Right cardiac atrium (tissue), 5 donors: ENCODE data around the gene KCNIP1. TPM values are rescaled to one million over a fixed set of nuclear protein-coding genes. Genes with fewer than 3 reads are reported as not detected.

Experiments
- ATAC-seq, 2 donors: fragments of 200-7000 bp; cut with Tn5 transposase; one replicate each; pipeline versions ENCODE4 v1.8.0 to v1.9.1; 2020; ENCODE audit warnings: moderate library complexity in 2 of 2, mild to moderate bottlenecking in 1 of 2
- DNase-seq, 3 donors: peaks; one replicate each; pipeline ENCODE4 v3.0.0-alpha.2; 2020
- H3K27ac ChIP-seq: one replicate; pipeline ENCODE4 v1.5.1; 2013; ENCODE audit warnings: mild to moderate bottlenecking, low read length, control low read depth, moderate library complexity
- H3K27me3 ChIP-seq: one replicate; pipeline ENCODE4 v1.6.1; 2013; ENCODE audit not compliant: control insufficient read depth, insufficient read depth
- H3K4me1 ChIP-seq: one replicate; pipeline ENCODE4 v1.6.1; 2013; ENCODE audit warnings: low read length; ENCODE audit not compliant: control insufficient read depth, insufficient read depth
- H3K4me3 ChIP-seq: one replicate; pipeline ENCODE4 v1.5.1; 2013; ENCODE audit warnings: low read length, control low read depth
- H3K9me3 ChIP-seq: one replicate; pipeline ENCODE4 v1.6.1; 2013; ENCODE audit warnings: low read length; ENCODE audit not compliant: control insufficient read depth
- WGBS: extraction: QIAGEN DNeasy Blood & Tissue Kit; methylation state at CpG from one replicate; pipeline ENCODE4 v1.1.7; 2013; 5-methylcytosine and 5-hydroxymethylcytosine counted together
- intact Hi-C, 4 donors: fragments of 100-400 bp; cut with DNase I; formaldehyde crosslinking; loops; one replicate each; pipeline versions ENCODE4 v1.11.0 to v1.14.0; 2022 to 2023
- long read RNA-seq, 4 donors: library from polyadenylated mRNA; unstranded; transcript quantifications; one replicate each; pipeline ENCODE4 v2.0.0, GENCODE V29; 2020 to 2021
- polyA plus RNA-seq: library from polyadenylated mRNA; stranded (reverse); fragments of 200-250 nt; gene quantifications from one replicate; pipeline ENCODE4 v1.2.3, GENCODE V29; 2013
- total RNA-seq, 4 donors: library from RNA; stranded (reverse); fragmentation: NEBNext Ultra II Directional; extraction: Animal tissue kit (Norgen Biotek cat#: 25700); gene quantifications; one replicate each; pipeline ENCODE4 v1.2.1, GENCODE V29; 2021
- donor health status: healthy with polysubstance abuse.
- donor health status: DM: no; HTN: yes; CAD: no.
- donor health status: DM: no; HTN: no; CAD: no.
- donor health status: DM: no; HTN: yes; CAD: no; lungs with severe emphysema.
- donor health status: DM: yes; HTN: yes; CAD: no.

Gene KCNIP1
- not detected for total RNA-seq
- polyA plus RNA-seq, result 0.11 TPM
- long read RNA-seq, donor 1, partial matches to known transcripts, result 0 of 1 reads
- long read RNA-seq, donor 1, other reads (novel, unspliced or antisense), result 1 of 1 reads
- long read RNA-seq, donor 2, result 0 reads
- long read RNA-seq, donor 3, result 0 reads
- long read RNA-seq, donor 4, result 0 reads

GRCh38 chr5:170503990-170504596 lies at the start of gene KCNIP1:
KCNIP1 (plus strand) TSS chr5:170504020.
- ATAC-seq, result peak in 1 of 2 donors; percentile 62
- intact Hi-C loops, result no loop called here

DNA sequence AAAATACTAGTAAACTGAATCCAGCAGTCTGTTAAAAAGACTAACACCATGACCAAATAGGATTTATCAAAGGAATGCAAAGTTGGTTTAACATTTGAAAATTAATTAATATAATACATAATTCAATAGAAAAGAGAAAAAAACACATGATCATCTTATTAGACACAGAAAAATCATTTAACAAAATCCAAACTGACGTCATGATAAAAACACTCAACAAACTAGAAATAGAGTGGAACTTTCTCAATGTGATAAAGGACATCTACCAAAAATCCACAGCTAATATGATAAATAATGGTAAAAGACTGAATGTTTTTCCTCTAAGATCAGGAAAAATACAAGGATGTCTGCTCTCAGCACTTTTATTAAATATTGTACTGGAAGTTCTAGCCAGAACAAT lies 40.4 kb upstream of the KCNIP1 start:
- Histone ChIP-seq H3K9me3 (no peaks in the 10 kb centered on the region), H3K4me3 (no peak overlapping the region), H3K27ac (no peak overlapping the region), H3K27me3 (no peaks in the 10 kb centered on the region), H3K4me1 (no peaks in the 10 kb centered on the region)
- ATAC-seq (no peak), DNase-seq (no peak)
- WGBS, result 84% methylated on average over 1 of the region's 1 CpG
- intact Hi-C loops, result no loop called here

More at GRCh38 chr5:170503990-170504596, at the start of gene KCNIP1:
- H3K27me3 ChIP-seq, result no peaks in the 10 kb centered on the region
- no peaks in the 10 kb centered on the region for H3K4me1 ChIP-seq
- peak within 1 kb of the TSS; percentile 20 for H3K4me3 ChIP-seq
- no peaks in the 10 kb centered on the region for H3K9me3 ChIP-seq
- WGBS, result 4% methylated on average over 65 of the region's 65 CpGs
- peak in 2 of 3 donors; percentile 26 to 68 for DNase-seq
- no peak within 1 kb of the TSS for H3K27ac ChIP-seq

GRCh38 chr5:170464280-170465127 lies 39.3 kb upstream of the KCNIP1 start:
- intact Hi-C loops, result no loop called here
- 75% methylated on average over 10 of the region's 10 CpGs for WGBS

DNA sequence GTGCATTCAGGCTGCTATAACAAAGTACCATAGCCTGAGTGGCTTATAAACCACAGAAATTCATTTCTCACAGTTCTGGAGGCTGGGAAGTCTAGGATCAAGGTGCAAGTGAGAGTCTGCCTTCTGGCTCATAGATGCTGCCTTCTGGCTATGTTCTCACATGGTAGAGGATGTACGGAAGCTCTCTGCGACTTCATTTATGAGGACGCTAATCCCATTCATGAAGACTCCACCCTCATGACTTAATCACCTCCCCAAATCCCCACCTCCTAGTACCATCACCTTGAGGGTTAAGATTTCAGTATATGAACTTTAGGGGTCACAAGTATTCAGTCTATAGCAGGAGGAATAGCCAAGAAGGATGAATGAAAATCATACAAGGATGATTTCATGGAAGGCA lies 37.3 kb upstream of the KCNIP1 start:
- intact Hi-C loops, result no loop called here
- H3K9me3 ChIP-seq, result no peaks in the 10 kb centered on the region
- H3K4me1 ChIP-seq, result no peaks in the 10 kb centered on the region
- no peak overlapping the region for H3K4me3 ChIP-seq
- ATAC-seq (no peak), DNase-seq (no peak)
- H3K27ac ChIP-seq, result no peak overlapping the region
- H3K27me3 ChIP-seq, result no peaks in the 10 kb centered on the region
- WGBS, result 88% methylated on average over 3 of the region's 3 CpGs

More at GRCh38 chr5:170464280-170465127, 39.3 kb upstream of the KCNIP1 start:
- DNase-seq, result no peak
- Histone ChIP-seq H3K4me1 (no peaks in the 10 kb centered on the region), H3K9me3 (no peaks in the 10 kb centered on the region), H3K4me3 (no peak overlapping the region), H3K27ac (no peak overlapping the region), H3K27me3 (no peaks in the 10 kb centered on the region)
- ATAC-seq, result no peak

- Histone ChIP-seq H3K4me3 (no peak overlapping the region), H3K4me1 (no peaks in the 10 kb centered on the region), H3K27me3 (no peaks in the 10 kb centered on the region), H3K9me3 (no peaks in the 10 kb centered on the region), H3K27ac (no peak overlapping the region)
- 65% methylated on average over 13 of the region's 13 CpGs for WGBS
- intact Hi-C loops, result no loop called here
- ATAC-seq, result peak; percentile 26 to 66
- peak in 1 of 3 donors; percentile 31 for DNase-seq
Observed at GRCh38 chr5:170466988-170467707, 36.7 kb upstream of the KCNIP1 start.

- Histone ChIP-seq H3K27me3 (no peaks in the 10 kb centered on the region), H3K4me1 (no peaks in the 10 kb centered on the region), H3K27ac (no peak overlapping the region), H3K4me3 (no peak overlapping the region), H3K9me3 (no peaks in the 10 kb centered on the region)
- 95% methylated on average over 7 of the region's 7 CpGs for WGBS
- DNase-seq, result no peak
- no peak for ATAC-seq
- intact Hi-C loops, result no loop called here
Observed at GRCh38 chr5:170468633-170469285, 35.1 kb upstream of the KCNIP1 start.

DNA sequence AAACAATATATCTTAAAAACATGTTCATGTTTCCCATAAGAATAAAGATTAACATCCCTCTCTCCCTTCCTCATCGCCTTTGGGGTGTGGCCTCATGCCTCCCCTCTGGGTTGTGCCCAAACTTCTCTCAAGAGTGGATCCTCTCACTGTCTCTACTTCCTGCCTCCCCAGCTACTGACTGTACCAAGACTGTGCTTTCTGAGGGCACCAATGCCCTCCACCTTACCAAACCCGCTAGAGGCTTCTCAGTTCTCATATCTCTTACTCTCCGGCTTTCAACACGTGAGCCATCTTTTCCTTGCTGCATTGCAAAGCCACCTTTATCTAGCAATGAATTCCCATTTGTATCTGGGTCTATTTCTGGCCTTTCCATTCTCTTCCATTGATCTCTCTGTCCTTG lies 34.4 kb upstream of the KCNIP1 start:
- intact Hi-C loops, result no loop called here
- WGBS, result 64% methylated on average over 4 of the region's 4 CpGs
- Histone ChIP-seq H3K27ac (no peak overlapping the region), H3K4me1 (no peaks in the 10 kb centered on the region), H3K27me3 (no peaks in the 10 kb centered on the region), H3K4me3 (no peak overlapping the region), H3K9me3 (no peaks in the 10 kb centered on the region)
- DNase-seq (no peak), ATAC-seq (no peak)

- ATAC-seq (no peak), DNase-seq (no peak)
- intact Hi-C loops, result no loop called here
- WGBS, result 88% methylated on average over 4 of the region's 4 CpGs
- Histone ChIP-seq H3K4me3 (no peak overlapping the region), H3K27me3 (no peaks in the 10 kb centered on the region), H3K4me1 (no peaks in the 10 kb centered on the region), H3K9me3 (no peaks in the 10 kb centered on the region), H3K27ac (no peak overlapping the region)
Observed at GRCh38 chr5:170470275-170470674, 33.5 kb upstream of the KCNIP1 start.

- Histone ChIP-seq H3K4me3 (no peak overlapping the region), H3K27ac (no peak overlapping the region), H3K9me3 (no peaks in the 10 kb centered on the region), H3K4me1 (no peaks in the 10 kb centered on the region), H3K27me3 (no peaks in the 10 kb centered on the region)
- 75% methylated on average over 8 of the region's 8 CpGs for WGBS
- DNase-seq (no peak), ATAC-seq (no peak)
- intact Hi-C loops, result no loop called here
Observed at GRCh38 chr5:170470808-170471404, 32.9 kb upstream of the KCNIP1 start.

GRCh38 chr5:170471551-170472178 lies 32.2 kb upstream of the KCNIP1 start:
- H3K27ac ChIP-seq, result no peak overlapping the region
- no peak for ATAC-seq
- no peaks in the 10 kb centered on the region for H3K9me3 ChIP-seq
- no peak for DNase-seq
- no peaks in the 10 kb centered on the region for H3K27me3 ChIP-seq
- H3K4me1 ChIP-seq, result no peaks in the 10 kb centered on the region
- intact Hi-C loops, result no loop called here
- 82% methylated on average over 8 of the region's 8 CpGs for WGBS
- no peak overlapping the region for H3K4me3 ChIP-seq
